Testis (tissue), 2 donors: ENCODE measurements around the gene YY1AP1.

ENCODE experiments used
- CTCF ChIP-seq, 3 experiments: fragments of 450-650 bp in 2 of 3; fragments of 200-600 bp in 1 of 3; sonication (generic) in 1 of 3; IDR thresholded peaks; one replicate each; pipeline ENCODE4 v1.5.1; 2016 to 2019; ENCODE audit warnings: antibody characterized with exemption in 3 of 3, mild to moderate bottlenecking in 2 of 3, moderate library complexity in 1 of 3
- POLR2A ChIP-seq: fragments of 450-650 bp; IDR thresholded peaks from one replicate; pipeline ENCODE4 v1.6.1; 2017; ENCODE audit warnings: antibody characterized with exemption, mild to moderate bottlenecking, moderate library complexity

- TF ChIP-seq POLR2A (no peak), CTCF (IDR thresholded peaks at IDR 0.05) (no peak)
Measured at GRCh38 chr1:155703216-155703615, 14.6 kb upstream of the YY1AP1 start.
